Keratinocyte (primary cell): ENCODE data around the gene CCDC120. TPM values are rescaled to one million over a fixed set of nuclear protein-coding genes. Genes with fewer than 3 reads are reported as not detected.

Experiments
- DNase-seq: peaks from one replicate; pipeline ENCODE4 v3.0.0-alpha.2; 2011; ENCODE audit warnings: low read depth, missing footprints, low spot score
- FAIRE-seq: peaks from 2 replicates; lab custom pipeline; 2011; peaks lifted over from hg19 to GRCh38; lab: Jason Lieb, UNC
- H2AFZ ChIP-seq: 2 replicates; pipeline ENCODE4 v1.6.0; 2012; ENCODE audit warnings: low read length, control low read depth, inconsistent platforms; ENCODE audit not compliant: control insufficient read depth
- H3K27ac ChIP-seq: 2 replicates; pipeline ENCODE4 v1.5.1; 2011; ENCODE audit warnings: low read length; ENCODE audit not compliant: control insufficient read depth, insufficient read depth
- H3K27me3 ChIP-seq: 3 replicates; pipeline ENCODE4 v1.6.0; 2011; ENCODE audit warnings: low read length; ENCODE audit not compliant: control insufficient read depth, insufficient read depth; ENCODE audit errors: extremely low read depth
- H3K36me3 ChIP-seq, 2 experiments: 2 replicates in 1 of 2; 3 replicates in 1 of 2; pipeline ENCODE4 v1.5.1; 2011; ENCODE audit warnings: low read length in 2 of 2, mild to moderate bottlenecking in 1 of 2; ENCODE audit not compliant: control insufficient read depth in 2 of 2, insufficient read depth in 2 of 2; ENCODE audit errors: extremely low read depth in 1 of 2
- H3K4me1 ChIP-seq: 3 replicates; pipeline ENCODE4 v1.5.1; 2011; ENCODE audit warnings: low read length; ENCODE audit not compliant: control insufficient read depth, insufficient read depth; ENCODE audit errors: extremely low read depth
- H3K4me2 ChIP-seq: 3 replicates; pipeline ENCODE4 v1.6.0; 2011; ENCODE audit warnings: low read depth, low read length; ENCODE audit not compliant: control insufficient read depth, insufficient read depth; ENCODE audit errors: extremely low read depth
- H3K4me3 ChIP-seq, 3 experiments: fragments of 200-600 bp in 1 of 3; sonication (generic) in 1 of 3; 2 replicates in 2 of 3; 3 replicates in 1 of 3; pipeline ENCODE4 v1.5.1; 2011 to 2016; ENCODE audit warnings: low read length in 3 of 3, mild to moderate bottlenecking in 3 of 3, control low read depth in 2 of 3, inconsistent platforms in 1 of 3, low read depth in 1 of 3, mixed read lengths in 1 of 3, mixed run types in 1 of 3, moderate library complexity in 1 of 3; ENCODE audit not compliant: control insufficient read depth in 2 of 3, insufficient read depth in 2 of 3; ENCODE audit errors: extremely low read depth in 1 of 3
- H3K79me2 ChIP-seq: 2 replicates; pipeline ENCODE4 v1.6.0; 2012; ENCODE audit warnings: low read length; ENCODE audit not compliant: control insufficient read depth, insufficient read depth
- H3K9ac ChIP-seq: 3 replicates; pipeline ENCODE4 v1.6.0; 2011; ENCODE audit warnings: low read length; ENCODE audit not compliant: control insufficient read depth, insufficient read depth; ENCODE audit errors: extremely low read depth
- H3K9me1 ChIP-seq: 3 replicates; pipeline ENCODE4 v1.6.0; 2011; ENCODE audit warnings: low read length; ENCODE audit not compliant: control insufficient read depth, insufficient read depth; ENCODE audit errors: extremely low read depth
- H3K9me3 ChIP-seq: 2 replicates; pipeline ENCODE4 v1.5.1; 2012; ENCODE audit warnings: low read depth, low read length; ENCODE audit not compliant: control insufficient read depth
- H4K20me1 ChIP-seq: 3 replicates; pipeline ENCODE4 v1.6.0; 2011; ENCODE audit warnings: low read length; ENCODE audit not compliant: control insufficient read depth, insufficient read depth; ENCODE audit errors: extremely low read depth
- EZH2 ChIP-seq: IDR thresholded peaks from one replicate; pipeline ENCODE4 v1.6.1; 2012; ENCODE audit warnings: inconsistent platforms, mild to moderate bottlenecking, low read length, moderate library complexity
- dilution Hi-C: fragments of 300-500 bp; cut with MboI; formaldehyde crosslinking; loops from one replicate; pipeline ENCODE4 v1.7.0; 2020; ENCODE audit warnings: low sequenced_read_pairs; ENCODE audit not compliant: extremely low pct_ligation_motif_present
- polyA plus RNA-seq, 5 experiments: library from polyadenylated mRNA; depleted of rRNA in 3 of 5; stranded (reverse) in 3 of 5; stranded (forward) in 1 of 5; unstranded in 1 of 5; fragments of >200 nt; gene quantifications; 1 replicate in 1 of 5; 2 replicates in 3 of 5; 3 replicates in 1 of 5; pipeline versions ENCODE4 v1.2.1 to v1.2.3, GENCODE V29; 2011 to 2012; ENCODE audit warnings: missing spikeins in 2 of 5, low read depth in 1 of 5, low replicate concordance in 1 of 5
- TF ChIP-seq, protein P1 (sequence below), 3 experiments: IDR thresholded peaks in 1 of 3; conservative IDR thresholded peaks in 1 of 3; optimal IDR thresholded peaks in 1 of 3; 2 replicates in 2 of 3; 3 replicates in 1 of 3; pipeline versions ENCODE3 to v1.5.1; 2011; ENCODE audit warnings: low read length in 3 of 3, mild to moderate bottlenecking in 3 of 3, moderate library complexity in 2 of 3, control low read depth in 1 of 3, inconsistent platforms in 1 of 3; ENCODE audit not compliant: insufficient read depth in 2 of 3; ENCODE audit errors: extremely low read depth in 1 of 3

CCDC120 gene
- polyA plus RNA-seq, 1 donor (not counting 4 experiments of a cell fraction or from before 2014, with no cell fraction given): 4.9 TPM

DNA sequence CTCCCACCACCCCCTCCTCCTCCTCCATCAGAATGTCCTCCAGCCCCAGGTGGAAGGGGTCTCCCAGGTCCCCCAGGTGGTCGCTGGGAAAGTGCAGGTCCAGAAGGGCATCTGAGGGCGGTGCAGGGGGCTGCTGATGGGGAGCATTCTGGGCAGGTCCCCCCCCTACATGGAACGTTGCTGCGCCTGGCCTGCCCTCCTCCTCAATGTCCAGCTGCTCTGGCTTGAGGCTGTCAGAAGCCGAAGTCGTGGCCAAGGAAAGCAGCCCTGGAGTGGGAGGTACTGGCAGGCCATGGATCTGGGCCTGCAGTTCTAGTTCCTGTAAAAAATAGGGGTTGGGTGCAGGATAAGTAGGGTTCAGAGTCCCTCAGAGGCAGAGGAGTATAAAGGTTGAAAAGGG, 28.5 kb upstream of the CCDC120 start:
- dilution Hi-C loops: no loop called here
- Histone ChIP-seq H3K27me3 (no peaks in the 10 kb centered on the region), H3K4me1 (peaks cover 5% of the 10 kb centered on the region), H3K36me3 (peaks cover 12 to 16% of the 10 kb centered on the region in 2 experiments), H4K20me1 (no peaks in the 10 kb centered on the region), H3K4me3 (no peak overlapping the region), H3K79me2 (no peaks in the 10 kb centered on the region), H3K27ac (no peak overlapping the region), H3K9me1 (no peaks in the 10 kb centered on the region), H3K9me3 (no peaks in the 10 kb centered on the region), H3K4me2 (no peak overlapping the region), H2AFZ (no peak overlapping the region), H3K9ac (no peak overlapping the region)
- DNase-seq (no peak), FAIRE-seq (no peak)
- TF ChIP-seq, protein P1, sequence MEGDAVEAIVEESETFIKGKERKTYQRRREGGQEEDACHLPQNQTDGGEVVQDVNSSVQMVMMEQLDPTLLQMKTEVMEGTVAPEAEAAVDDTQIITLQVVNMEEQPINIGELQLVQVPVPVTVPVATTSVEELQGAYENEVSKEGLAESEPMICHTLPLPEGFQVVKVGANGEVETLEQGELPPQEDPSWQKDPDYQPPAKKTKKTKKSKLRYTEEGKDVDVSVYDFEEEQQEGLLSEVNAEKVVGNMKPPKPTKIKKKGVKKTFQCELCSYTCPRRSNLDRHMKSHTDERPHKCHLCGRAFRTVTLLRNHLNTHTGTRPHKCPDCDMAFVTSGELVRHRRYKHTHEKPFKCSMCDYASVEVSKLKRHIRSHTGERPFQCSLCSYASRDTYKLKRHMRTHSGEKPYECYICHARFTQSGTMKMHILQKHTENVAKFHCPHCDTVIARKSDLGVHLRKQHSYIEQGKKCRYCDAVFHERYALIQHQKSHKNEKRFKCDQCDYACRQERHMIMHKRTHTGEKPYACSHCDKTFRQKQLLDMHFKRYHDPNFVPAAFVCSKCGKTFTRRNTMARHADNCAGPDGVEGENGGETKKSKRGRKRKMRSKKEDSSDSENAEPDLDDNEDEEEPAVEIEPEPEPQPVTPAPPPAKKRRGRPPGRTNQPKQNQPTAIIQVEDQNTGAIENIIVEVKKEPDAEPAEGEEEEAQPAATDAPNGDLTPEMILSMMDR (optimal IDR thresholded peaks at IDR 0.05 in 1 of 3, IDR thresholded peaks at IDR 0.05 in 1 of 3, conservative IDR thresholded peaks at IDR 0.05 in 1 of 3; ENCODE audit: extremely low read depth in 1 of 3, insufficient read depth in 2 of 3, low read length in 3 of 3): no peak
- no peak for TF ChIP-seq EZH2

DNA sequence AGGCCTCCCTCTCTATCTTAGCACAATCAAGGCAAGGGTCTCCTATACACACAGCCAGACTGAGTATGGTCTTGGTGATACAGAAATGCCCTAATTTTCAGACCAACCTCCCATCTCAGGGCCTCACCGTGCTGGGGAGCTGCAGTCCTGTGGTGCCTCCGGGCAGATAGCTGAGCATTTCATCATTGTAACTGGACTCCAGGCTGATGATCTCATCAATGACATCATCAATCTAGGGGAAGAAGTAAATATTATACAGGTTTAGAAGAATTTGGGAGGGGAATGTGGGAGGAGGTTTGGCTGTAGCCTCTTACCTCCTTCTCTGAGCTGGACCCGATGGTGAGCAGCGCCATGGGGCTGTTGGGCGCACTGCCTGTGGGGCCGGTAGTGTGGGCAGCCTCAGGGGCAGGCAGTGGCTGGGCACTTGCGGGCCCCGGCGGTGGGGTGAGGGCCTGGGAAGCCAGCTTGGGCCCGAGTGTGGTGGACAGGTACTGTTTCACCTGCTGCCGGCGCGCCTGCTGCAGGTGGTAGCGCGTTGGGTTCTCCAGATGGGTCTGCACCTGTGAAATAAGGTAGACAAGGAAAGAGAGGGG, 20.8 kb upstream of the CCDC120 start:
- no peak overlapping the region for H3K9ac ChIP-seq
- TF ChIP-seq EZH2: no peak
- TF ChIP-seq, protein P1 (optimal IDR thresholded peaks at IDR 0.05 in 1 of 3, IDR thresholded peaks at IDR 0.05 in 1 of 3, conservative IDR thresholded peaks at IDR 0.05 in 1 of 3; ENCODE audit: extremely low read depth in 1 of 3, insufficient read depth in 2 of 3, low read length in 3 of 3): no peak
- H3K9me1 ChIP-seq: no peaks in the 10 kb centered on the region
- H2AFZ ChIP-seq: no peak overlapping the region
- no peaks in the 10 kb centered on the region for H3K9me3 ChIP-seq
- H3K79me2 ChIP-seq: peaks cover 27% of the 10 kb centered on the region
- H3K27me3 ChIP-seq: no peaks in the 10 kb centered on the region
- H3K4me3 ChIP-seq: no peak overlapping the region
- dilution Hi-C loops: no loop called here
- no peak for FAIRE-seq
- H3K27ac ChIP-seq: no peak overlapping the region
- peaks cover 12 to 29% of the 10 kb centered on the region in 2 experiments for H3K36me3 ChIP-seq
- H3K4me2 ChIP-seq: no peak overlapping the region
- no peaks in the 10 kb centered on the region for H4K20me1 ChIP-seq
- no peak for DNase-seq
- peaks cover 16% of the 10 kb centered on the region for H3K4me1 ChIP-seq
